DND-41 (cell line): ENCODE measurements around the gene ACSF3.

Experiments
- ATAC-seq: fragments of 200-7000 bp; cut with Tn5 transposase; 3 replicates; pipeline ENCODE4 v1.9.1; 2021; ENCODE audit warnings: low read depth; ENCODE audit not compliant: insufficient read depth
- DNase-seq: peaks from one replicate; pipeline ENCODE4 v3.0.0-alpha.2; 2020
- H2AFZ ChIP-seq: 2 replicates; pipeline ENCODE4 v1.6.0; 2012; ENCODE audit warnings: low read depth, low read length
- H3K27ac ChIP-seq: 2 replicates; pipeline ENCODE4 v1.5.1; 2012; ENCODE audit warnings: low read length, inconsistent platforms
- H3K27me3 ChIP-seq: fragments of 200-600 bp; sonication (generic); 2 replicates; pipeline ENCODE4 v1.6.0; 2012; ENCODE audit warnings: low read length, mild to moderate bottlenecking, inconsistent platforms; ENCODE audit not compliant: insufficient read depth, poor library complexity
- H3K36me3 ChIP-seq: 2 replicates; pipeline ENCODE4 v1.5.1; 2012; ENCODE audit warnings: low read length, inconsistent platforms; ENCODE audit not compliant: insufficient read depth
- H3K4me1 ChIP-seq: 2 replicates; pipeline ENCODE4 v1.5.1; 2012; ENCODE audit warnings: mild to moderate bottlenecking, low read length; ENCODE audit not compliant: insufficient read depth
- H3K4me2 ChIP-seq: 2 replicates; pipeline ENCODE4 v1.6.0; 2012; ENCODE audit warnings: mild to moderate bottlenecking, moderate library complexity, low read length, inconsistent platforms; ENCODE audit not compliant: insufficient read depth
- H3K4me3 ChIP-seq, 2 experiments: fragments of 200-600 bp in 1 of 2; shearing (Covaris generic) in 1 of 2; 2 replicates each; pipeline ENCODE4 v1.5.1; 2012 to 2016; ENCODE audit warnings: inconsistent platforms in 2 of 2, low read length in 2 of 2, mild to moderate bottlenecking in 2 of 2, low read depth in 1 of 2, moderate library complexity in 1 of 2
- H3K79me2 ChIP-seq: 2 replicates; pipeline ENCODE4 v1.6.0; 2012; ENCODE audit warnings: low read length, inconsistent platforms; ENCODE audit not compliant: insufficient read depth
- H3K9ac ChIP-seq: 2 replicates; pipeline ENCODE4 v1.6.0; 2012; ENCODE audit warnings: low read depth, mild to moderate bottlenecking, inconsistent platforms, low read length, moderate library complexity
- H3K9me3 ChIP-seq: 2 replicates; pipeline ENCODE4 v1.5.1; 2012; ENCODE audit warnings: low read length, moderate library complexity, mild to moderate bottlenecking, inconsistent platforms; ENCODE audit not compliant: insufficient read depth, severe bottlenecking
- H4K20me1 ChIP-seq: 2 replicates; pipeline ENCODE4 v1.6.0; 2012; ENCODE audit warnings: low read length; ENCODE audit not compliant: insufficient read depth
- CTCF ChIP-seq: IDR thresholded peaks from 2 replicates; pipeline ENCODE4 v1.5.1; 2012; ENCODE audit warnings: borderline replicate concordance, low read length, moderate library complexity, mild to moderate bottlenecking; ENCODE audit not compliant: poor library complexity, severe bottlenecking; ENCODE audit errors: extremely low read depth
- EZH2 ChIP-seq: IDR thresholded peaks from 3 replicates; pipeline ENCODE4 v1.6.1; 2012; ENCODE audit warnings: borderline replicate concordance, low read depth, mild to moderate bottlenecking, moderate library complexity, low read length, inconsistent platforms; ENCODE audit not compliant: severe bottlenecking

ACSF3 gene

DNA sequence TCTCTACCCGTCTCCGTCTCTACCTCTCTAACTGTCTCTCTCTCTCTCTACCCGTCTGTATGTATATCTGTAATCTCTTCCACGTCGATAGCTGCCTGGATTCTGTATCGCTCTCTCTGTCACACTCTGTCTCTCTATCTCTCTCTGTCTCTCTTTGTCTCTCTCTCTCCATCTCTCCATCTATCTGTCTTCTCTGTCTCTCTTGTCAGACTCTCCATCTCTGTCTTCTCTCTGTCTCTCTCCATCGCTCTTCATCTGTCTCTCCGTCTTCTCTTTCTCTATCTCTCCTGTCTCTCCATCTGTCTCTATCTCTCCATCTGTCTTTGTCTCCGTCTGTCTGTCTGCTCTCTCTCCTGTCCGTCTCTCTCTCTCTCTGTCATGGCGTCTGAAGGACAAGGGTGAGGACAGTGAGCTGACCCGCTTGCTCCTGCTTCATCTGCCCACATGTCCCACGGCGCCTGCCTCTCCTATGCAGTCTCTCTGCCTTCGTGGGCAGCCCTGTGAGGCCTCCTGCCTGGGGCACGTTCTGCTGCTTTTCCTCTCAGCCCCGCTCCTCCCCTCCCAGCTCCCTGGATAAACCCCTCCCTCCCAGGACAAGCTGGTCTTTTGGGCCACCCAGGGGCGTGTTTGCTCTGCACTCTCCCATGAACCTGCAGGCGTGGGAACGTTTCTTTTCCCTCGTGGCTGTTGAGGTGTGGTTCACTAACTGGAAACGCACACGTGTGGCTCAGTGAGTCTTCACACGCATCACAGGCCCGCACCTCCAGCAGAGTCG, 18.9 kb downstream of the ACSF3 start:
- Histone ChIP-seq H3K9me3 (no peaks in the 10 kb centered on the region), H3K27ac (no peak overlapping the region), H3K27me3 (no peaks in the 10 kb centered on the region), H3K9ac (no peak overlapping the region), H3K4me3 (no peak overlapping the region), H3K4me1 (peaks cover 41% of the 10 kb centered on the region), H3K79me2 (no peaks in the 10 kb centered on the region), H4K20me1 (peaks cover 5% of the 10 kb centered on the region; the same call in 1 of the 2 replicates), H3K4me2 (no peak overlapping the region), H3K36me3 (peaks cover 75% of the 10 kb centered on the region), H2AFZ (no peak overlapping the region)
- no peak for DNase-seq
- TF ChIP-seq CTCF (no peak), EZH2 (no peak)
- ATAC-seq: no peak

DNA sequence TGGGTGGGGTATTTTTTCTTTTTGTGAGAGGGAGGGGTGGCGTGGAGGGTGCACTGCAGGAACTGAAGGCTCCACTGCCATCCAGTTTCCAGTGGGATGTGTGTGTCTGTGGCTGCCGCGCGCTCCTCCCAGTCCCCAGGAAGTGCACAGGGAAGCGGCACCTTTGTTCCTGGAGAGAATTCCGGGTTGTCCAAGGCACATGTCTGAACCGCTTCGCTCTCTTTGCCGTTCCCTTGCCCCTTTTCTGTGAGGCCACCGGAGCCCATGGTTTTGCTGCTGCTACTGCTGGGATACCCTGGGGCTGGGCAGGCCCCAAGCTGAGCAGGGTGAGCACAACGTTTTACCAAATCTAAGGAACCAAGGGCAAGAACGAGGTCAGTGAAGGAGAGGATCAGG, 19.5 kb downstream of the ACSF3 start:
- Histone ChIP-seq H3K4me1 (peaks cover 41% of the 10 kb centered on the region), H3K27me3 (no peaks in the 10 kb centered on the region), H2AFZ (no peak overlapping the region), H3K9ac (no peak overlapping the region; the same call in 1 of the 2 replicates), H3K36me3 (peaks cover 76% of the 10 kb centered on the region), H3K79me2 (no peaks in the 10 kb centered on the region), H3K9me3 (no peaks in the 10 kb centered on the region), H3K4me2 (no peak overlapping the region), H3K4me3 (no peak overlapping the region), H3K27ac (no peak overlapping the region), H4K20me1 (peaks cover 4% of the 10 kb centered on the region; the same call in 1 of the 2 replicates)
- no peak for TF ChIP-seq EZH2
- TF ChIP-seq CTCF: no peak
- ATAC-seq: no peak
- DNase-seq: no peak

DNA sequence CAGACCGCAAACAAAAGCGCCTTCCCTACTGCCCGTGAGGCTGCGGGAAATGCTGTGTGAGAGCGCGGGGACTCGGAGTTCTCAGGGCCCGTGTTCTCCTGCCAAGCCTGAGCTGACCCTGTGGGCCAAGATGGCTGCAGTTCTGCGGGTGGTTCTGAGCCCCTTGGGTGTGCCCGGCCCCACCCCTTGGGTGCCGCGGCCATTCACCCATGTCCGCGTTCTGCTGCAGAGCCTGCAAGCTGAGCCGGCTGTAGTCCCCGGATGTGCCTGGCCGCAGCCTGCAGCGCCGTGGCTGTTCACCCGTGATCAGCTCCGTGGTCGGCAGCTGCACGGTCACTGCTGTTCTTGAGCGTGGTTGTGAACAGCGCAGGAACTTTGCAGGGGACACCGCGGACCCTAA, 20.0 kb downstream of the ACSF3 start:
- DNase-seq (no peak), ATAC-seq (no peak)
- Histone ChIP-seq H3K79me2 (no peaks in the 10 kb centered on the region), H2AFZ (no peak overlapping the region), H3K4me1 (peaks cover 41% of the 10 kb centered on the region), H3K9me3 (no peaks in the 10 kb centered on the region), H3K9ac (peak overlapping the region; percentile 45), H3K4me3 (peak overlapping the region in 1 of 2 experiments; percentile 40; a peak in 1 of 4 replicates), H3K27ac (no peak overlapping the region; the same call in 1 of the 2 replicates), H4K20me1 (peaks cover 4% of the 10 kb centered on the region; the same call in 1 of the 2 replicates), H3K36me3 (peaks cover 76% of the 10 kb centered on the region), H3K4me2 (peak overlapping the region; percentile 61), H3K27me3 (no peaks in the 10 kb centered on the region)
- TF ChIP-seq EZH2: no peak
- TF ChIP-seq CTCF: no peak
